Measurements from ENCODE around the gene CPXM2. TPM values are rescaled to one million over a fixed set of nuclear protein-coding genes. Genes with fewer than 3 reads are reported as not detected.

The CPXM2 gene
- polyA plus RNA-seq, 2 of the 4 experiments (the other 2 are of a cell fraction): not detected

- ChIA-PET CTCF (interaction anchor here (0.8 kb wide), 1 partner anchor 13 kb away, joined by 3 read pairs; no protein-coding TSS in a partner anchor), POLR2A (no interaction called here)
- no peak overlapping the region for H3K4me2 ChIP-seq
- H3K4me1 ChIP-seq: no peaks in the 10 kb centered on the region
- ATAC-seq (no peak), DNase-seq (ENCODE audit: low read depth in 1 of 2, low spot score in 1 of 2) (no peak), FAIRE-seq (no peak)
- no peak overlapping the region for H3K4me3 ChIP-seq
- WGBS (ENCODE audit: missing lambda C conversion rate): 39% methylated on average over 7 of the region's 7 CpGs
- TF ChIP-seq MAFK (IDR thresholded peaks at IDR 0.05; ENCODE audit: partially characterized antibody) (no peak), MAZ (IDR thresholded peaks at IDR 0.05; ENCODE audit: borderline replicate concordance, low read depth, low read length) (no peak), PHF8 (IDR thresholded peaks at IDR 0.05; ENCODE audit: borderline replicate concordance, low read depth) (no peak), TP53 (CRISPR knock-in tag; IDR thresholded peaks at IDR 0.05) (no peak), ZSCAN20 (CRISPR knock-in tag; IDR thresholded peaks at IDR 0.05) (no peak), TFCP2L1 (CRISPR knock-in tag; IDR thresholded peaks at IDR 0.05) (no peak), MAX (IDR thresholded peaks at IDR 0.05) (no peak)
- TF ChIP-seq, protein P1, sequence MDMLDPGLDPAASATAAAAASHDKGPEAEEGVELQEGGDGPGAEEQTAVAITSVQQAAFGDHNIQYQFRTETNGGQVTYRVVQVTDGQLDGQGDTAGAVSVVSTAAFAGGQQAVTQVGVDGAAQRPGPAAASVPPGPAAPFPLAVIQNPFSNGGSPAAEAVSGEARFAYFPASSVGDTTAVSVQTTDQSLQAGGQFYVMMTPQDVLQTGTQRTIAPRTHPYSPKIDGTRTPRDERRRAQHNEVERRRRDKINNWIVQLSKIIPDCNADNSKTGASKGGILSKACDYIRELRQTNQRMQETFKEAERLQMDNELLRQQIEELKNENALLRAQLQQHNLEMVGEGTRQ (IDR thresholded peaks at IDR 0.05): no peak
- TF ChIP-seq, protein P2, sequence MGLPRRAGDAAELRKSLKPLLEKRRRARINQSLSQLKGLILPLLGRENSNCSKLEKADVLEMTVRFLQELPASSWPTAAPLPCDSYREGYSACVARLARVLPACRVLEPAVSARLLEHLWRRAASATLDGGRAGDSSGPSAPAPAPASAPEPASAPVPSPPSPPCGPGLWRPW (IDR thresholded peaks at IDR 0.05): no peak
- TF ChIP-seq, protein P3, sequence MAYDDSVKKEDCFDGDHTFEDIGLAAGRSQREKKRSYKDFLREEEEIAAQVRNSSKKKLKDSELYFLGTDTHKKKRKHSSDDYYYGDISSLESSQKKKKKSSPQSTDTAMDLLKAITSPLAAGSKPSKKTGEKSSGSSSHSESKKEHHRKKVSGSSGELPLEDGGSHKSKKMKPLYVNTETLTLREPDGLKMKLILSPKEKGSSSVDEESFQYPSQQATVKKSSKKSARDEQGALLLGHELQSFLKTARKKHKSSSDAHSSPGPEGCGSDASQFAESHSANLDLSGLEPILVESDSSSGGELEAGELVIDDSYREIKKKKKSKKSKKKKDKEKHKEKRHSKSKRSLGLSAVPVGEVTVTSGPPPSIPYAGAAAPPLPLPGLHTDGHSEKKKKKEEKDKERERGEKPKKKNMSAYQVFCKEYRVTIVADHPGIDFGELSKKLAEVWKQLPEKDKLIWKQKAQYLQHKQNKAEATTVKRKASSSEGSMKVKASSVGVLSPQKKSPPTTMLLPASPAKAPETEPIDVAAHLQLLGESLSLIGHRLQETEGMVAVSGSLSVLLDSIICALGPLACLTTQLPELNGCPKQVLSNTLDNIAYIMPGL (CRISPR knock-in tag; IDR thresholded peaks at IDR 0.05; ENCODE audit: borderline replicate concordance): no peak
- no peak overlapping the region for H3K27ac ChIP-seq
- peaks cover 6% of the 10 kb centered on the region; the same call in 1 of the 3 replicates for H3K9me3 ChIP-seq
Measured at GRCh38 chr10:123759041-123759440, 132.6 kb downstream of the CPXM2 start.

- 21% methylated on average over 6 of the region's 6 CpGs for WGBS (ENCODE audit: missing lambda C conversion rate)
- ATAC-seq: no peak
- DNase-seq (ENCODE audit: low read depth in 1 of 2, low spot score in 1 of 2): no peak
- FAIRE-seq: no peak
- ChIA-PET CTCF (no interaction called here), POLR2A (no interaction called here)
- Histone ChIP-seq H3K4me3 (no peak overlapping the region), H3K4me1 (no peaks in the 10 kb centered on the region), H3K4me2 (no peak overlapping the region), H3K9me3 (peaks cover 6% of the 10 kb centered on the region; the same call in 1 of the 3 replicates), H3K27ac (no peak overlapping the region)
- TF ChIP-seq CHD4 (IDR thresholded peaks at IDR 0.05; ENCODE audit: borderline replicate concordance) (no peak), ZNF302 (CRISPR knock-in tag; IDR thresholded peaks at IDR 0.05) (no peak), TFCP2L1 (CRISPR knock-in tag; IDR thresholded peaks at IDR 0.05) (no peak)
Measured at GRCh38 chr10:123757853-123758252, 133.8 kb downstream of the CPXM2 start.

DNA sequence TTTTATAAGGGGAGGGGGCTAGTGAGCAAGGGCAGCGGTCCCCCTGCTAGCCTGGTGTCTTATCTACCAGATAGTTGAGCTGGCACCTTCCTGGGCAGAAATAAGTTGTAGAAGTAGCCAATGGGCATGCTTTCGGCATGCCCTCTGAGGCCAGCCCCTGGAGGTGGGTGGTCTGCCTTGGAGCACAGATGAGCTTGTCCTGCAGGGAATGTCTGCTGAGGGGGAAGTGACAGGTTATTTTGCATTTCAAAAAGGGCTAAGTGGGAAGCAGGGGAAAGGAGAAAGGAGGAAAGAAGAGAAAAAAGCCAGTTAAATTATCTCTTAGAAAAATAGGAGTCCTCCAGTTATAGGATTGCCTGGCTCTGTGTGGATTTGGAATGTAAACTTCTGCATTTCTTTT is 136.5 kb downstream of the CPXM2 start:
- DNase-seq (ENCODE audit: low read depth in 1 of 2, low spot score in 1 of 2): no peak
- ChIA-PET CTCF (interaction anchor here (0.7 kb wide), 1 partner anchor 12 kb away, joined by 3 read pairs; no protein-coding TSS in a partner anchor), POLR2A (no interaction called here)
- H3K27ac ChIP-seq: no peak overlapping the region
- FAIRE-seq: no peak
- 25% methylated on average over 2 of the region's 2 CpGs for WGBS (ENCODE audit: missing lambda C conversion rate)
- ATAC-seq: no peak
- no peak overlapping the region for H3K4me3 ChIP-seq
- TF ChIP-seq NR3C1 (IDR thresholded peaks at IDR 0.05): no peak
- no peak for TF ChIP-seq POLR2AphosphoS2 (conservative IDR thresholded peaks at IDR 0.05; ENCODE audit: low read length)
- TF ChIP-seq, protein P2 (IDR thresholded peaks at IDR 0.05): no peak
- no peak for TF ChIP-seq BCL3 (IDR thresholded peaks at IDR 0.05)
- TF ChIP-seq RARB (CRISPR knock-in tag; IDR thresholded peaks at IDR 0.05): no peak
- TF ChIP-seq KDM1A (IDR thresholded peaks at IDR 0.05; ENCODE audit: low read depth): no peak
- TF ChIP-seq, protein P3 (CRISPR knock-in tag; IDR thresholded peaks at IDR 0.05; ENCODE audit: borderline replicate concordance): no peak
- TF ChIP-seq, protein P4, sequence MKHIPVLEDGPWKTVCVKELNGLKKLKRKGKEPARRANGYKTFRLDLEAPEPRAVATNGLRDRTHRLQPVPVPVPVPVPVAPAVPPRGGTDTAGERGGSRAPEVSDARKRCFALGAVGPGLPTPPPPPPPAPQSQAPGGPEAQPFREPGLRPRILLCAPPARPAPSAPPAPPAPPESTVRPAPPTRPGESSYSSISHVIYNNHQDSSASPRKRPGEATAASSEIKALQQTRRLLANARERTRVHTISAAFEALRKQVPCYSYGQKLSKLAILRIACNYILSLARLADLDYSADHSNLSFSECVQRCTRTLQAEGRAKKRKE (CRISPR knock-in tag; IDR thresholded peaks at IDR 0.05; ENCODE audit: low read depth): no peak
- no peak for TF ChIP-seq CTCF (IDR thresholded peaks at IDR 0.05)
- TF ChIP-seq JUNB (IDR thresholded peaks at IDR 0.05): no peak
- no peak for TF ChIP-seq HDAC2 (IDR thresholded peaks at IDR 0.05)
- no peak for TF ChIP-seq CHD4 (IDR thresholded peaks at IDR 0.05; ENCODE audit: borderline replicate concordance)
- no peak for TF ChIP-seq ZFP36 (IDR thresholded peaks at IDR 0.05; ENCODE audit: borderline replicate concordance, partially characterized antibody)
- TF ChIP-seq ZNF302 (CRISPR knock-in tag; IDR thresholded peaks at IDR 0.05): no peak
- H3K9me3 ChIP-seq: peaks cover 6% of the 10 kb centered on the region; the same call in 1 of the 3 replicates
- H3K4me1 ChIP-seq: no peaks in the 10 kb centered on the region
- no peak overlapping the region for H3K4me2 ChIP-seq
